HG03558 (cell line): ENCODE measurements around the gene RTP5.
"Not testable (repeated sequence)": the region's sequence is repeated elsewhere in the genome, so short reads cannot be mapped to it uniquely, and the experiment has no call there.

Source experiments
- ATAC-seq: cut with Tn5 transposase; IDR thresholded peaks from one replicate; pipeline ENCODE4 v1.9.1; 2021; ENCODE audit warnings: moderate number of reproducible peaks; ENCODE audit not compliant: unreplicated experiment; ENCODE audit errors: extremely low read depth

The RTP5 gene

DNA sequence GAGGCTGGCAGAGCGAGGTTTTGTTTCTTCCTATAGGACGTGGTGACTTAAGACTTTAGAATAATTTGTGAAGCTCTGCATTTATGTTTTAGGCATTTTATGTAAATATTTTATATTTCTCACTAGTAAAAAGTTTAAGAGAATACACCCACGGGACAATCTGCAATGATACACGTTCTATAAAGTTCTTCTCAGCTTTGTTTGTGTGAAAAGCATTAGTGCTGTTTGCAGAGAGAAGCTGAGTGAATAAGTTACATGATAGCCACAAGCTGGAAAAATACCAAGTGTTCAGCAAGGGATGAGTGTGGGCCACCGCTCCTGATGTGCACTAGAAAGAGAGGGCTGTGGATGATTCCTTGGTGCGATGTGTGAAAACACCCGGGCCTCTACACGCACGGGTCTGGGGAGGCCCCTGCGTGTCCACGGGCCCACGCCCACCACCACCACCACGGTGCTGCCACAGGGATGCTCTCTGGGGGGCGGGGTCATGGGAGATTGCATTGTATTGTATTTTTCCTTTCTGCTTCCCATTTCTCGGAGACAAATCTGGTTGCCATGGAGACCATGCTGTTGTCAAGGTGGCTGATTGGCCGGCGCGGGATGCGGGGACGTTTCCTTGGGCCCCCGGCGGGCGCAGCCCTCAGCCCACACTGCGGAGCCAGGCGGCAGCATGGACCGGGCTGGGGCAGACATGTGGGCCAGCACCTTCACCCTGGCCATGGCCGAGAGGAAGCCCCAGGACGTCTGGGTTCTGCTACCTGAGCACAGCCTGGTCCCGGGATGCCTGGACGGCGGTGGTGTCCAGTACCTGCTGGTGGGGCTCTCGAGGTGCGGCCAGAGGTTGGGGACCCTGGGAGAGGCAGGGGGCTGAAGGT, at the start of gene RTP5:
Gene RTP5, plus strand, starts transcription at position 643 of the 875 bp plus-strand sequence. Its CDS starts 28 bp downstream, at position 671.
- no peak for ATAC-seq

DNA sequence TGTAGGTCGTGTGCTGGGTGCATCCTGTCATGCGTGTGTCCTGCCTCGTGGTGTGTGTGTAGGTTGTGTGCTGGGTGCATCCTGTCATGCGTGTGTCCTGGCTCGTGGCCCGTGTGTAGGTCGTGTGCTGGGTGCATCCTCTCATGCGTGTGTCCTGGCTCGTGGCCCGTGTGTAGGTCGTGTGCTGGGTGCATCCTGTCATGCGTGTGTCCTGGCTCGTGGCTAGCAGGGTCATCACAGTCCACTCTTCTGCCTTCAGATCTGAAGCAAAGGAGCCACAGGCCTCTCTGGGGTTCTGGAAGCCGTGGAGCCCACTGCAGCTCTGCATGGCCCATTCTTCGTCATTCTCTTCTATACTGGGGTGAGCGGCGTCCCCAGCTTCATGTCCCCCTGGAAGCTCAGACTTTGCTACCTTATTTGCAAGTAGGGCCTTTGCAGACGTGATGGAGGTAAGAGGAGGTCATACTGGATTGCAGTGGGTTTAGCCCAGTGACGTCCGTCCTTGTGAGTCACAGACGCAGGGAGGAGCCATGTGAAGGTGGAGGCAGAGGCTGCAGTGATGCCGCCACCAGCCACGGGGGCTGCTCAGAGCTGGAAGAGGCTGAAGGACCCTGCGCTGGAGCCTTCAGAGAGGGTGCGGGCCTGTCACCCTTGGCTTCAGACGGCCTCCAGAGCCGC, 49.4 kb upstream of the RTP5 start:
- not testable (repeated sequence) for ATAC-seq

DNA sequence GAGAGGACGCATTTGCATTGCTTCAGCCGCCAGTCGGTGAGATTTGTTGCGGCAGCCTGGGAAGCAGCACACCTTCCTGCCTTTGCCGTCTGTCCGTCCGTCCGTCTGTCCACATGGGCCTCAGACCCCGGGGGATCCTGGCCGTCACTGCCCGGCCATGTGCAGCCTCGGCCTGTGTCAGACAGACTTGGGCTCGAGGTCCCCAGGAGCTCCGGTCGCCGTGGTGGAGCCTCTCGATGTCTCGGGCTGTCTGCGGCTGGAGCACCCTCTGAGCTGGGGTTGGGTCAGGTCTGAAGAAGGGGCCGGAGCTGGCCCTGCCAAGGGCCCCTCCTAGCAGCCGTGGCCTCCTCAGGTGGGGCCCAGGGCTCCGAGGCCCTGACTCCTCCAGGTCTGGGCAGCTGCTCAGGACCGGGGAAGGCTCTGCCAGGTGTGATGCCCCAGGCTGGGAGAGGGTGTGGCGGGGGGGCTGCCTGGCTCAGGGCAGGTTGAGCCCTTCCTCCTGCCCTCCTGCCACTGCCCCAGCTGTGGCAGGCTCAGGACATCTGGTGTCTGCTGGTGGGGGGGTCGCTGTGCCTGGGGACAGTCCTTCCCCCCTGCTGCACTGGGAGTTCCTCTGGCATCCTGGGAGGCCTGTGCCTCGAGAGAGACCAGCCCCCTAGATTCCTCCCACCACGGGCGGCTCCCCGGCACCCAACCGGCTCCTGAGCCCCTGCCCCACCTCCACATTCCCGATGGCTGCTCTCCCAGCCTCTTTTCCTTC, 48.7 kb upstream of the RTP5 start:
- no peak for ATAC-seq

DNA sequence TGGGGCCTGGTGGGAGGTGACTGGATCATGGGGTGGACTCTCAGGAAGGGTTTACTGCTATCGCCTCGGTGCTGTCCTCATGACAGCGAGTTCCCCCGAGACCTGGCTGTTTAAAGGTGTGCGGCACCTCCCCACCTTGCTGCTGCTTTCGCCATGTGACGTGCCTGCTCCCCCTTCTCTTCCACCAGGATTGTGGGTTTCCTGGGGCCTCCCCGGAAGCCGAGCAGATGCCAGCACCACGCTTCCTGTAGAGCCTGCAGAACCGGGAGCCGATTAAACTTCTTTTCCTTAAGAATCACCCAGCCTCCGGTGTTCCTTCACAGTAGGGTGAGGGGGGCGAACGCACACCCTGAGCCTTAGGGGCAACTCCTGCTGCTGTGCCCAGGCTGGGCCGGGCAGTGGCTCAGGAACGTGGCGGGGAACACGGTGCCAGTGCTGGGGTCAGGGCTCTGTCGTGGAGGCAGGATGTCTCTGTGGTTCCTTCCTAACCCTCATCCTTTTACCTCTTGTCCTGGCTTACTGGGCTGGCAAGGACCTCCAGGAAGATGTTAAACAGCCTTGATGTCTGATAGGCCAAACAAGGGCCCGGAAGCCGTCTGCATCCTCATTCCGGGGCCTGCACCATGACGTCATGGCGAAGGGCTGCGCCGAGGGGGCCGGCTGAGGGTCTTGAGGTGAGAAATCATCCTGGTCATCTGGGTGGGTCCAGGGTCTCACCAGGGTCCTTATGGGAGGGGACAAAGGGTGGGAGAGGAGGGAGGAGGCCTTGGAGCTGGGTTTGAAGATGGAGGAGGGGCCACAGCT, 47.9 kb upstream of the RTP5 start:
- ATAC-seq: no peak

DNA sequence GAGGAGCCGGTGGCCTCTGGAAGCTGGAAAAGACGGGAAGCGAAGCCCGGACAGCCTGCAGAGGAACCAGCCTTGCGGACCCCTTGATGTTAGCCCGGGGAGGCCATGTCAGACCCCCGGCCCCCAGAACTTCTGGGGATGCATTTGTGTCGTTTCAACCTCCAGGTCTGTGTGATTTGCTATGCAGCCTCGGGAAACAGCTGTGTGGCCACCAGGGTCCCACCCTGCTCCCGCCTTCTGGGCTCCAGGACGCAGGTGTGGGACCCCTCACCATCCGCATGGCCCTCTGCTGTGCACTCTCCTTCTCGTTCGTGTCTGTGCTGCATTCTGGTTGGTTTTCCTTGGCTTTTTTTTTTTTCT, 47.3 kb upstream of the RTP5 start:
- no peak for ATAC-seq

DNA sequence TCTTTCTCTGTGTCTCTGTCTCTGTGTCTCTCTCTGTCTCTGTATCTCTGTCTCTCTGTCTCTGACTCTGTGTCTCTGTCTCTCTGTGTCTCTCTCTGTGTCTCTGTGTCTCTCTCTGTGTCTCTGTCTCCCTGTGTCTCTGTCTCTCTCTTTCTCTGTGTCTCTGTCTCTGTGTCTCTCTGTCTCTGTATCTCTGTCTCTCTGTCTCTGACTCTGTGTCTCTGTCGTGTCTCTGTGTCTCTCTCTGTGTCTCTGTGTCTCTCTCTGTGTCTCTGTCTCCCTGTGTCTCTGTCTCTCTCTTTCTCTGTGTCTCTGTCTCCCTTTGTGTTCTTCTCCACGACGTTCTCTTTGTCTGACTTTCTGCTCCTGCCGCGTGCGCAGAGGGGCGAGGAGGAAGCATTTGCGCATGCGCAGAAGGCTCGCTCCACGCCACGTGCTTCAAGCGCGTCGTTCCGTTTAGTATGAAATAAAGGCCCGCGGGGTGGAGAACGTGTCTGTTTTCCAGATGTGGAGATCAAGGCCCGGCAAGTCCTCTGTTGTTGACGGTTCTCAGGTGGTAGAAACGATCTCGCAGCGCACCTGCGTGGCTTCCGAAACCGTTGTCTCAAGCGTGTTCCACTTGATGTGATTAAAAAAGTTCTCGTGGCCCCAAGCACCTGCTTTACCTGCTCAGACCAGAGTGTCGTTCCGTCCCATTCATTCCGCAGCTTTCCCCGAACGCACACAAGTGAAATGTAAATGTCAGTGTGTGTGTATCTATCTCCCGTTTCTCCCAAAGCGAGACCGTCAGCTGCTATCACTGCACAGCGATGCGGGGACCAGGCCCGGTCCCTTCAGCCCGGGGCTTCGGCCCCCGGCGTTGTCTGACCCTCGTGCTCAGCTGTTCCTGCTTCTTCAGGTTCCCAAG, 45.7 kb upstream of the RTP5 start:
- not testable (repeated sequence) for ATAC-seq

DNA sequence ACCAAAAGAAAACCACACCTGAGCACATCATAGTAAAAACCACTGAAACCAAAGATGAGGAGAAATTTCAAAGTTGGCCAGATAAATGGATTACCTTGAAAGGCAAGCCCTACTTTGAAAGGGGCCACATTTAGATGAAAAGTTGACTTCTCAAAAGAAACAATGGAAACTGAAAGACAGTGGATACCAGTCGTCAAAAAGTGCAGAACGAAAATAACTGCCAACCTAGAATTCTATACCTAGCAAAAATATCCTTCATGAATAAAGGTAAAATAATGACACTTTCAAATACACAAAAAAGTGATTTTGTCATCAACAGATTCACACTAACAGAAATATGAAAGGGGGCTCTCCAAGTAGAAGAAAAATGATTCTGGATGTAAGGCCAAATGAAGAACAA, 42.1 kb upstream of the RTP5 start:
- no peak for ATAC-seq

DNA sequence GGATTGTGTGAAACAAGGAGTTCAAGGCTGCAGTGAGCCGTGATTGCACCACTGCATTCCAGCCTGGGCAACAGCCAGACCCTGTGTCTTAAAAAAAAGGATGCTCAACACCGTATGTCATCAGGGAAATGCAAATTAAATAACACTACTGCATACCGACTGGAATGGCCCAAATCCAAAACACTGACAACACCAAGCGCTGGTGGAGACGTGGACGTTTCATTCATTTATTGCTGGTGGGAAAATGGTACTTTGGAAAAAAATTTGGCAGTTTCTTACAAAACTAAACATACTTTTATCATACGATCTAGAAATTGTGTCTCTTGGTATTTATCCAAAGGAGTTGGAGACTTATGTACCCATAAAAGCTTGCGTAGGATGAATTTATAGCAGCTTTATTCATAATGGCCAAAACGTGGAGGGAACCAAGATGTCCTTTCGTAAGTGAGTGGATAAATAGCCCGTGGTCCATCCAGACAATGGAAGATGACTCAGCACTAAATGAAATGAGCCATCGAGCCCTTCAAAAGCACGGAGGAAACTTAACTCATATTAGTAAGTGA, 36.3 kb upstream of the RTP5 start:
- ATAC-seq: no peak

DNA sequence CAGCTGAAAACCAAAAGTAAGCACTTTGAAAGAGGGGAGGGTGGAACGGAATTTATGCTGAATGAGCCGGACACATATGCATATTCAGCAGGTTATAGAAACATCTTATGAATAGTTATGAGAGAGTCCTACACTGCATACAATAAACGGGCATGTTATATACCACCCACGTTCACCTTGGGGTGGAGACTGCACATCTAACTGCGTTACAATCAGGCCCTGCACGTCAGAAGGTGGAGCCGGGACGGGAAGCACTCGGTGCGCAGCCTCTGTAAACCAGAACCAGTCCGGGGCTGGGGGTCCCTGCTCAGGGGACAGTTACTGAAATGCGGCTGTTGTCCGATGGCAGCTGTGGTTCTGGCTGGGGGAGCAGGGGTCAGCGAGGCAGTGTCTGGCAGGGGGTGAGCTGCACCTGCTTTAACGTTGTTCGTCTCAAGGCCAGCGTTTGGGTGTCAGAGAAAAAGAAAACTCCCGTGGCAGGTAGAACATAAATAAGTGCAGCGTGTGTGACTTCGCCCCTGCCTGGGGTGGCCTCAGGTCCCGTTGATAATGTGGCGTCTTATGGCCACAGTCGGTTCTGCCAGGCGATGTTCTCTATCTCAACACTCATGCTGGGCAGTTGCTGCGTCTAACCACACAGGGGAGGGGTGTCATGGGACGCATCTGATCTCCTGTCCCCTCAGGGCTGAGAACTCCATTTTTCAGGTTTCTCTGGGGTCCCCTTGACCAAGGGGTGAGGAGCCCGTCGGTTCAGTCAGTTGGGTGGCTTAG, 35.6 kb upstream of the RTP5 start:
- ATAC-seq: not testable (repeated sequence)

DNA sequence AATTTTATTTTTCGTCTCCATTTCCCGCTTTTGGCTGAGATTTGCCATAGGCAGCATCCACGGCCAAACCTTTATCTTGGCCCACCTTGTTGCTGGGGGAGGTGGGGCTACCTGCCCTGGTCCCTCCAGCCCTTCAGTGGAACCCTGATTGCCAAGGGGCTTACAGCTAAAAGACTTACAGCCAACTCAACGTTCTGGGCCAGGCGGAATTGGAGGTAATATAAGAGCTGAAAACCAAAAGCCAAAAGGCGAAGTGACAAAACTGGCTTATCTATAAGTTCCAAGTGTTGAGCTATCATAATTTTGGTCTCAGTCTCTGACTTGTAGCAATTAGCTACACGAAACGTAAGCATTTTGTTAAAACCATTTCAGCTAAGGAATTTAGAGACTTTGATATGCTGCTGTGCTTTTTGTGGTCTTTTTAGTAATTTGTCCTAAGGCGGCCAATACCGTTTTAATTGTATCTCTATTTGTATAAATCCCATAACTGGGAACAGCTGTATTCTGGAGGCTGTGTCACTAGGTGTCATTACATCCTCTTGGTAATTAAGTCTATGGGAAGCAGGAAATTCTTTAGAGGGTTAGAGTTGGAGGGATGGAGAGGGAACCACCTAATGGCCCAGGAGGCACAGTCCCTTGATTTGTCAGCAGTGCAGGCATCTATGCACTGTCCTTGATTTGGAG, 34.9 kb upstream of the RTP5 start:
- ATAC-seq: no peak

DNA sequence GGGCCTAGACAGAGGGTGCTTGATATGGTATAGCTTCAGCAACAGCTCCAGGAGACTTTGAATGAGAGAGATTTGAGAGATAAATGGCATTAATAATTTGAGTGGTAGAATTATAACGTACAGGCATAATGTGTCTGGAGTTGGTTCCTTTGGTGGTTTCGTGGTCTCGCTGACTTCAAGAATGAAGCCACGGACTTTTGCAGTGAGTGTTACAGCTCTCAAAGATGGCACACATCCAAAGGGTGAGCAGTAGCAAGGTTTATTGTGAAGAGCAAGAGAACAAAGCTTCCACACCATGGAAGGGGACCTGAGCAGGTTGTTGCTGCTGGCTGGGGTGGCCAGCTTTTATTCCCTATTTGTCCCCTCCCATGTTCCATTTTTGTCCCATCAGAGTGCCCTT, 33.9 kb upstream of the RTP5 start:
- no peak for ATAC-seq

DNA sequence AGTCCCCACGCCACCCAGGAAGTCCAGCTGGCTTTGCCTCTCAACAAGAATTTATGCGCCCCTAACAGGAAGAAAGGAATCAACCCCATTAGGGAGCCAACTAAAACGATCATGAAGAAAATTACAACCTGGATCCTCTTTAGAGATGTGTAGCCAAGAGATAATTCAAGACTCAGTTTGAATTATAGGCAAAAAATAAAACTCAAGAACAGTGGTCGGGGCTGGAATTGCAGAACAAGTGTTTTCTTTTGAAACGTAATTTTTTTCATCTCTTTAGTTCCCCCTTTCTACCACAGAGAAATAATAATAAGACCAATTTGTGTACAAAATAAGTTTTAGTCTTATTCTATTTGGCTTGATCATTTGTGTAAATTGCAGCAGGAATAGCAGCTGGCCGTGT, 33.2 kb upstream of the RTP5 start:
- ATAC-seq: no peak

DNA sequence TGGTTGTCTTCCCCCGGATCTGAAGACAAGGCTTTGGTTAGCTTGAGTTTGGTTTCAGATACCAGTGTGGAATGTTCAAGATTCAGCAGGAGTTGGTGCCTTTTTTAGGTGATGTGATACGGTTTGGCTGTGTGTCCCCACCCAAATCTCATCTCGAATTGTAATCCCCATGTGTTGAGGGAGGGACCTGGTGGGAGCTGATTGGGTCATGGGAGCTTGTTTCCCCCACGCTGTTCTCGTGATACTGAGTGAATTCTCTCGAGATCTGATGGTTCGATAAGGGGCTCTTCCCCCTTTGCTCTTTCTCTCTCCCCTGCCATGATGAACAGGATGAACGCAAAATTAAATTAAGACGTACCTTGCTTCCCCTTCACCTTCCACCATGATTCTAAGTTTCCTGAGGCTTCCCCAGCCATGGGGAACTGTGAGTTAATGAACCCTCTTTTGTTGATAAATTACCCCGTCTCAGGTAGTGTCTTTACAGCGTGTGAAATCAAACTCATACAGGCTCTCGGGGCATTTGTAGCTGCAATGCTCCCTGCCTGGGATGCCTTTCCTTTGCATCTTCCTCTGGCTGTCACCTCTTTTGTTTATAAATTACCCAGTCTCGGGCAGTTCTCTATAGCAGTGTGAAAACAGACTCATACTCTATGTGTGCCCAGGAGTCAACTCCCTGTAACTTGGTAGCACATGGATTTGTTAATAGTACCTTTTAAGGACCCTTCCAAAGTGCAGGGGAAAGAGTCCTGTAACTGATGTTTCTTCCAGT, 32.1 kb upstream of the RTP5 start:
- ATAC-seq: no peak

DNA sequence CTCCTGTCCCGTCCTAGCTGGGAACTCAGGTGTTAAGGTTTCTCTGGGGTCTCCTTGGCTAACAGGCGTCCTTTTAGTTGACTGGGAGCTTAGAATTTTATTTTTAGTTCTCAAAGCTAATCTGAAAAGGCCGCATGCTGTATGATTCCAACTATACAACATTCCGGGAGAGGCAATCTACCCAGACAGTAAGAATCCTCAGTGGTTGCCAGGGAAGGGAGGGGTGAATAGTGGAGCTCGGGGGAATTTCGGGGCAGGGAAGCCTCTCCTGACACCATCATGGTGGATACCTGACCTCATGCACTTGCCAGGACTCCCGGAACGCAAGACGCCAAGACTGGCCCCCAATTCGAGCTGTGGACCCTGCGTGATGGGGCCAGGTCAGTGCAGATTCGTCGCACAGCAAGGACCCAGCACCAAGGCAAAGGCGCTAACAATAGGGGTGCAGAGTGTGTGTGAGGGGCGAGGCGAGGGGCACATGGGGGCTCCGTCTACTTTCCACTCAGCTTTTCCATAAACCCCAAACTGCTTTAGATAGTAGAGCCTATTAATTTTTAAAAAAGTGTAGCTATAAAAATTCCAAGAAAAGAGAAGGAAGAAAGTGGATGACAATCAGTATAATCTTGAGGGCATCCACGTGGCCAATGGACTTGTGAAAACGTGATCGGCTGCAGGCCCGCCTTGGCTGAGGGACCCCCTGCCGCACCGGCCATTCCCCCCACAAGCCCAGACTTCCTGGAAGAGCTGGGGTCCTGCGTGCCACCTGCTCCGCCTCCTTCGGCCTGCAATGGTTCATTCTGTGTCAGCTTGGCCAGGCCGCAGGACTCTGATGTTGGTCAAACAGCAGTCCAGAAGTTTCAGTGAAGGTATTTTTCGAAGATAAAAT, 28.1 kb upstream of the RTP5 start:
- ATAC-seq: no peak

DNA sequence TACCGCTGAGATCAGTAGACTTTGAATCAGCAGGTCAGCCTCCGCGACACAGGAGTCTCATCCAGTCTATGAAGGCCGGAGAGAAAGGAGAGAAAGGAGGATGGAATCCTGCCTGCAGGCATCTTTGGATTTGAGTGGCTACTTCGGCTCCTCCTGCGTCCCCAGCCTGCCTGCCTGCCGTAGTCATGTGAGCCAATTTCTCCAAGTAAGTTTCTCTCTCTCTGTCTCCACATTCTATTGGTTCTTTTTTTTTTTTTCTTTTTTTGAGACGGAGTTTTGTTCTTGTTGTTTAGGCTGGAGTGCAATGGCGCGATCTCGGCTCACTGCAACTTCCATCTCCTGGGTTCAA, 27.5 kb upstream of the RTP5 start:
- ATAC-seq: no peak

DNA sequence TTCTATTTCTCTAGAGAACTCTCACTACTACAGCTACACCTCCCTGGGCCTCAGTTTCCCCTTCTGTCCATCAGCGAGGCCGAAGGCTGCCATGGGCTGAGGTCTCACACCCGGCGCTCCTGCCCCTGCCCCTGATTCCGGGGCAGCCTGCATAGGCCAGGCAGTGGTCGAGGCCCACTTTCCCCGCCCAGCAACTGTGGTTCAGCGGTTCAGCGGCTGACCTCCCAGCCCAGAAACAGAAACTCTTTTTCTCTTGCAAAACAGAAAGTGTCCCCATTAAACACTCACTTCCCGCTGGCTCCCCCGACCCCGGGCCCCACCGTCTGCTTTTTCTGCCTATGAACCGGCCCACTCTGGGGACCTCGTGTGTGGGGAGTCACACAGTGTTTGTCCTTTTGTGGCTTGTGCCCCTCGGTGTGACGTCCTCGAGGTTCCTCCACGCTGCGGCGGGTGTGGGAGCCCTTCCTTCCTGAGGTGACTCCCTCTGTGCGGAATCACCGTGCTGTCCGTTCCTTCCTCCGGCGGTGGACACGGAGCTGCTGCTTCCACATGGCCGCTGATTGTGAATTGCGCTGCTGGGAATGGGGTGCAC, 26.8 kb upstream of the RTP5 start:
- no peak for ATAC-seq
